PC-9 (cell line): ENCODE measurements around the gene REEP6. TPM values are rescaled to one million over a fixed set of nuclear protein-coding genes. Genes with fewer than 3 reads are reported as not detected.

Experiments
- BruUV-seq: library from RNA; stranded (reverse); fragments of 400-500 nt; replicated peaks from 2 replicates; lab custom pipeline; 2021; lab: Mats Ljungman, UMichigan
- CTCF ChIA-PET: fragments of 300-600 bp; sonication (Branson Sonifier 250); formaldehyde crosslinking; loops from one replicate; lab custom pipeline; 2022; ENCODE audit warnings: antibody characterized with exemption; lab: Charles Lee
- POLR2A ChIA-PET: fragments of 300-600 bp; sonication (Branson Sonifier 250); formaldehyde crosslinking; loops from one replicate; lab custom pipeline; 2022; ENCODE audit warnings: antibody characterized with exemption; ENCODE audit not compliant: unreplicated experiment; lab: Charles Lee
- DNase-seq, 2 experiments: peaks; one replicate each; pipeline versions ENCODE4 v3.0.0 to v3.0.0-alpha.2; 2015 to 2022; ENCODE audit warnings: mixed read lengths in 1 of 2
- H2AFZ ChIP-seq: fragments of 200-600 bp; sonication (generic); 2 replicates; pipeline ENCODE4 v1.8.1; 2017; ENCODE audit warnings: antibody characterized with exemption
- H3F3A ChIP-seq: fragments of 200-600 bp; sonication (generic); 2 replicates; pipeline ENCODE4 v1.8.1; 2017; ENCODE audit warnings: antibody characterized with exemption, mild to moderate bottlenecking, low read depth; ENCODE audit not compliant: insufficient read depth
- H3K27ac ChIP-seq: fragments of 200-600 bp; sonication (generic); 2 replicates; pipeline ENCODE4 v1.6.1; 2016; ENCODE audit warnings: mixed run types
- H3K27me3 ChIP-seq: fragments of 200-600 bp; sonication (generic); 2 replicates; pipeline ENCODE4 v1.6.1; 2016; ENCODE audit warnings: low read depth, mixed run types; ENCODE audit not compliant: insufficient read depth
- H3K36me3 ChIP-seq: fragments of 200-600 bp; sonication (generic); 2 replicates; pipeline ENCODE4 v1.6.1; 2016; ENCODE audit warnings: low read depth, mixed run types
- H3K4me1 ChIP-seq: fragments of 200-600 bp; sonication (generic); replicated peaks from 2 replicates; pipeline ENCODE4 v1.6.1; 2016; ENCODE audit warnings: mixed run types; ENCODE audit not compliant: insufficient read depth
- H3K4me2 ChIP-seq: fragments of 200-600 bp; sonication (generic); 2 replicates; pipeline ENCODE4 v1.6.1; 2017; ENCODE audit warnings: mixed run types
- H3K4me3 ChIP-seq: fragments of 200-600 bp; sonication (generic); 2 replicates; pipeline ENCODE4 v1.6.1; 2016; ENCODE audit warnings: mixed run types
- H3K79me2 ChIP-seq: fragments of 200-600 bp; sonication (generic); 2 replicates; pipeline ENCODE4 v1.6.1; 2017; ENCODE audit warnings: low read depth, mixed run types
- H3K9me2 ChIP-seq: fragments of 200-600 bp; sonication (generic); 2 replicates; pipeline ENCODE4 v1.8.1; 2017; ENCODE audit warnings: mild to moderate bottlenecking; ENCODE audit not compliant: insufficient read depth
- H3K9me3 ChIP-seq: fragments of 200-600 bp; sonication (generic); 2 replicates; pipeline ENCODE4 v1.8.1; 2016; ENCODE audit warnings: low read depth; ENCODE audit not compliant: insufficient read depth
- H4K20me1 ChIP-seq: fragments of 200-600 bp; sonication (generic); 2 replicates; pipeline ENCODE4 v1.8.1; 2017; ENCODE audit not compliant: insufficient read depth
- EZH2 ChIP-seq: fragments of 200-600 bp; sonication (generic); IDR thresholded peaks from 2 replicates; pipeline ENCODE4 v1.8.0; 2017; ENCODE audit warnings: antibody characterized with exemption, low read depth
- intact Hi-C: fragments of 100-400 bp; cut with micrococcal nuclease; formaldehyde crosslinking; loops from one replicate; pipeline ENCODE4 v1.10.0; 2022; ENCODE audit not compliant: unreplicated experiment
- total RNA-seq: library from RNA; stranded (reverse); gene quantifications from 2 replicates; pipeline ENCODE4 v1.2.3, GENCODE V29; 2021
- TF ChIP-seq, protein P1 (sequence below): fragments of 200-600 bp; sonication (generic); conservative IDR thresholded peaks from 2 replicates; pipeline ENCODE4 v1.6.1; 2017; ENCODE audit warnings: mixed run types, antibody characterized with exemption, mild to moderate bottlenecking, moderate library complexity

The REEP6 gene
- total RNA-seq, 1 experiment from 2014 or later, result 39.5 TPM

DNA sequence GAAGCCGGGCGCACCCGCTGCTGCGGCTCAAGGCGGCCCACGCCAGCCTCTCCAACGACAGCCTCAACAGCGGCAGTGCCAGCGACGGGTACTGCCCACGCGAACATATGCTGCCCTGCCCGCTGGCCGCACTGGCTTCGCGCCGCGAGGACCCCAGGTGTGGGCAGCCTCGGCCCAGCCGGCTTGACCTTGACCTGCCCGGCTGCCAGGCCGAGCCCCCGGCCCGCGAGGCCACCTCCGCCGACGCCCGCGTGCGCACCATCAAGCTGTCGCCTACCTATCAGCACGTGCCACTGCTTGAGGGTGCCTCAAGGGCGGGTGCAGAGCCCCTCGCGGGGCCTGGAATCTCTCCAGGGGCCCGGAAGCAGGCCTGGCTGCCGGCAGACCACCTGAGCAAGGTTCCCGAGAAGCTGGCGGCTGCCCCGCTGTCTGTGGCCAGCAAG, 24.9 kb upstream of the REEP6 start:
- Histone ChIP-seq H3K27ac (no peak overlapping the region), H2AFZ (no peak overlapping the region), H3K36me3 (no peaks in the 10 kb centered on the region), H3K79me2 (no peaks in the 10 kb centered on the region), H3K27me3 (no peaks in the 10 kb centered on the region), H3K9me2 (no peaks in the 10 kb centered on the region), H3K4me3 (no peak overlapping the region), H3K4me1 (no peaks in the 10 kb centered on the region), H3K9me3 (no peaks in the 10 kb centered on the region), H3K4me2 (no peak overlapping the region), H3F3A (no peaks in the 10 kb centered on the region), H4K20me1 (no peaks in the 10 kb centered on the region; the same call in none of the 2 replicates)
- no TSS peak for BruUV-seq
- ChIA-PET POLR2A (no interaction called here), CTCF (no interaction called here)
- no peak for TF ChIP-seq EZH2
- TF ChIP-seq, protein P1, sequence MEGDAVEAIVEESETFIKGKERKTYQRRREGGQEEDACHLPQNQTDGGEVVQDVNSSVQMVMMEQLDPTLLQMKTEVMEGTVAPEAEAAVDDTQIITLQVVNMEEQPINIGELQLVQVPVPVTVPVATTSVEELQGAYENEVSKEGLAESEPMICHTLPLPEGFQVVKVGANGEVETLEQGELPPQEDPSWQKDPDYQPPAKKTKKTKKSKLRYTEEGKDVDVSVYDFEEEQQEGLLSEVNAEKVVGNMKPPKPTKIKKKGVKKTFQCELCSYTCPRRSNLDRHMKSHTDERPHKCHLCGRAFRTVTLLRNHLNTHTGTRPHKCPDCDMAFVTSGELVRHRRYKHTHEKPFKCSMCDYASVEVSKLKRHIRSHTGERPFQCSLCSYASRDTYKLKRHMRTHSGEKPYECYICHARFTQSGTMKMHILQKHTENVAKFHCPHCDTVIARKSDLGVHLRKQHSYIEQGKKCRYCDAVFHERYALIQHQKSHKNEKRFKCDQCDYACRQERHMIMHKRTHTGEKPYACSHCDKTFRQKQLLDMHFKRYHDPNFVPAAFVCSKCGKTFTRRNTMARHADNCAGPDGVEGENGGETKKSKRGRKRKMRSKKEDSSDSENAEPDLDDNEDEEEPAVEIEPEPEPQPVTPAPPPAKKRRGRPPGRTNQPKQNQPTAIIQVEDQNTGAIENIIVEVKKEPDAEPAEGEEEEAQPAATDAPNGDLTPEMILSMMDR, result no peak
- DNase-seq, result no peak
- intact Hi-C loops, result no loop called here

DNA sequence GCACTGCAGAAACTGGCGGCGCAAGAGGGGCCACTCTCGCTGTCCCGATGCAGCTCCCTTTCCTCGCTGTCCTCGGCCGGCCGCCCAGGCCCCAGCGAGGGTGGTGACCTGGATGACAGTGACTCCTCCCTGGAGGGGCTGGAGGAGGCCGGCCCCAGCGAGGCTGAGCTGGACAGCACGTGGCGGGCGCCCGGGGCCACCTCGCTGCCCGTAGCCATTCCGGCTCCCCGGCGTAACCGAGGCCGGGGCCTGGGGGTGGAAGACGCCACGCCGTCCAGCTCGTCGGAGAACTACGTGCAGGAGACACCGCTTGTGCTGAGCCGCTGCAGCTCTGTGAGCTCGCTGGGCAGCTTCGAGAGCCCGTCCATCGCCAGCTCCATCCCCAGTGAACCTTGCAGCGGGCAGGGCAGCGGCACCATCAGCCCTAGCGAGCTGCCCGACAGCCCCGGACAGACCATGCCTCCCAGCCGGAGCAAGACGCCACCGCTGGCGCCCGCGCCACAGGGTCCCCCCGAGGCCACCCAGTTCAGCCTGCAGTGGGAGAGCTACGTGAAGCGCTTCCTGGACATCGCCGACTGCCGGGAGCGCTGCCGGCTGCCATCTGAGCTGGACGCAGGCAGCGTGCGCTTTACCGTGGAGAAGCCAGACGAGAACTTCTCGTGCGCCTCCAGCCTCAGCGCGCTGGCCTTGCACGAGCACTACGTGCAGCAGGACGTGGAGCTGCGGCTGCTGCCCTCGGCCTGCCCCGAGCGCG, 24.3 kb upstream of the REEP6 start:
- ChIA-PET POLR2A (no interaction called here), CTCF (no interaction called here)
- intact Hi-C loops, result no loop called here
- no peak for DNase-seq
- no TSS peak for BruUV-seq
- Histone ChIP-seq H3K4me2 (no peak overlapping the region), H3K4me3 (no peak overlapping the region), H3K27ac (no peak overlapping the region), H3K9me3 (no peaks in the 10 kb centered on the region), H3K79me2 (no peaks in the 10 kb centered on the region), H3K4me1 (no peaks in the 10 kb centered on the region), H2AFZ (no peak overlapping the region), H3K36me3 (no peaks in the 10 kb centered on the region), H4K20me1 (no peaks in the 10 kb centered on the region; the same call in none of the 2 replicates), H3K27me3 (no peaks in the 10 kb centered on the region), H3K9me2 (no peaks in the 10 kb centered on the region), H3F3A (no peaks in the 10 kb centered on the region)
- TF ChIP-seq, protein P1, result no peak
- TF ChIP-seq EZH2, result no peak

DNA sequence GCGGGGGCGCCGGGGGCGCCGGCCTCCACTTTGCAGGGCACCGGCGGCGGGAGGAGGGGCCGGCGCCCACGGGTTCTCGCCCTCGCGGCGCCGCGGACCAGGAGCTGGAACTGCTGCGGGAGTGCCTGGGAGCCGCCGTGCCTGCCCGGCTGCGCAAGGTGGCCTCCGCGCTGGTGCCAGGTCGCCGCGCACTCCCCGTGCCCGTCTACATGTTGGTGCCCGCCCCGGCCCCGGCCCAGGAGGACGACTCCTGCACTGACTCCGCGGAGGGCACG, 23.8 kb upstream of the REEP6 start:
- H3K4me3 ChIP-seq, result no peak overlapping the region
- H3K9me3 ChIP-seq, result no peaks in the 10 kb centered on the region
- H3K27me3 ChIP-seq, result no peaks in the 10 kb centered on the region
- H3K79me2 ChIP-seq, result no peaks in the 10 kb centered on the region
- no peak for DNase-seq
- H3F3A ChIP-seq, result no peaks in the 10 kb centered on the region
- no peaks in the 10 kb centered on the region for H3K9me2 ChIP-seq
- H2AFZ ChIP-seq, result no peak overlapping the region
- H3K36me3 ChIP-seq, result no peaks in the 10 kb centered on the region
- H3K27ac ChIP-seq, result no peak overlapping the region
- CTCF ChIA-PET, result no interaction called here
- no TSS peak for BruUV-seq
- H4K20me1 ChIP-seq, result no peaks in the 10 kb centered on the region; the same call in none of the 2 replicates
- TF ChIP-seq EZH2, result no peak
- intact Hi-C loops, result no loop called here
- no peaks in the 10 kb centered on the region for H3K4me1 ChIP-seq
- H3K4me2 ChIP-seq, result no peak overlapping the region
- POLR2A ChIA-PET, result no interaction called here
